ENCODE data around the gene GLYAT.

DNA sequence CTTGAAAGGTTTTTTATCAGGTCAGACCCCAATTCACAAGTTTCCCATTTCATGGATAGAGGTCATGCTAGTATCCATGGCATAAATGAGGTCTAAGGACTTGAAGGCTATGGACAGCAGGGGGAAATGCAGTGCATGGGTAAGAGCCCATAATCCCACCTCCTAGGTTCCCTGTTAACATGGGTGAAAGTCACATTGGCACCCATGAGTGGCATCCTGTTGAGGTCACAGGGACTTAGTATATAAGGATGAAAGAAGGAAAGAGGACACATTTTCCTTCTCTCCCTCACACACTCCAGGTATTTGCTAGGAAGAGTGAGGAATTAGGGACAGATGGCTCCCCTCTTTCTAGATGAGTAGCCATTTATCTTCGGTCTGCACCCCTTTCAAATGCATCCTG is 9.4 kb upstream of the GLYAT start:
- TF ChIP-seq, protein P1, sequence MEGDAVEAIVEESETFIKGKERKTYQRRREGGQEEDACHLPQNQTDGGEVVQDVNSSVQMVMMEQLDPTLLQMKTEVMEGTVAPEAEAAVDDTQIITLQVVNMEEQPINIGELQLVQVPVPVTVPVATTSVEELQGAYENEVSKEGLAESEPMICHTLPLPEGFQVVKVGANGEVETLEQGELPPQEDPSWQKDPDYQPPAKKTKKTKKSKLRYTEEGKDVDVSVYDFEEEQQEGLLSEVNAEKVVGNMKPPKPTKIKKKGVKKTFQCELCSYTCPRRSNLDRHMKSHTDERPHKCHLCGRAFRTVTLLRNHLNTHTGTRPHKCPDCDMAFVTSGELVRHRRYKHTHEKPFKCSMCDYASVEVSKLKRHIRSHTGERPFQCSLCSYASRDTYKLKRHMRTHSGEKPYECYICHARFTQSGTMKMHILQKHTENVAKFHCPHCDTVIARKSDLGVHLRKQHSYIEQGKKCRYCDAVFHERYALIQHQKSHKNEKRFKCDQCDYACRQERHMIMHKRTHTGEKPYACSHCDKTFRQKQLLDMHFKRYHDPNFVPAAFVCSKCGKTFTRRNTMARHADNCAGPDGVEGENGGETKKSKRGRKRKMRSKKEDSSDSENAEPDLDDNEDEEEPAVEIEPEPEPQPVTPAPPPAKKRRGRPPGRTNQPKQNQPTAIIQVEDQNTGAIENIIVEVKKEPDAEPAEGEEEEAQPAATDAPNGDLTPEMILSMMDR (IDR thresholded peaks at IDR 0.05): no peak
- no peak for TF ChIP-seq EZH2 (IDR thresholded peaks at IDR 0.05)

All from neural progenitor cell (in vitro differentiated cells).